Measurements from ENCODE around the gene PAPPA2.

Gene PAPPA2

GRCh38 chr1:176499671-176500070, 36.7 kb downstream of the PAPPA2 start:
- no peak for DNase-seq

GRCh38 chr1:176501599-176501998, 38.6 kb downstream of the PAPPA2 start:
- DNase-seq, result no peak

- DNase-seq, result no peak
These were observed 42.0 kb downstream of the PAPPA2 start for GRCh38 chr1:176504848-176505553.

GRCh38 chr1:176512966-176513365, 50.0 kb downstream of the PAPPA2 start:
- no peak for DNase-seq

GRCh38 chr1:176515310-176515709, 52.3 kb downstream of the PAPPA2 start:
- no peak for DNase-seq

GRCh38 chr1:176517484-176517883, 54.5 kb downstream of the PAPPA2 start:
- DNase-seq, result no peak

GRCh38 chr1:176521211-176521610, 58.2 kb downstream of the PAPPA2 start:
- DNase-seq, result no peak

GRCh38 chr1:176522310-176522845, 59.4 kb downstream of the PAPPA2 start:
- DNase-seq, result no peak

- no peak for DNase-seq
These were observed 66.6 kb downstream of the PAPPA2 start for GRCh38 chr1:176529395-176530090.

GRCh38 chr1:176531036-176531435, 68.1 kb downstream of the PAPPA2 start:
- no peak for DNase-seq

GRCh38 chr1:176531921-176532897, 69.2 kb downstream of the PAPPA2 start:
- no peak for DNase-seq

- no peak for DNase-seq
These were observed 70.0 kb downstream of the PAPPA2 start for GRCh38 chr1:176533020-176533419.

- DNase-seq, result no peak
These were observed 73.6 kb downstream of the PAPPA2 start for GRCh38 chr1:176536588-176536987.

GRCh38 chr1:176539018-176539417, 76.0 kb downstream of the PAPPA2 start:
- no peak for DNase-seq

- DNase-seq, result no peak
These were observed 77.5 kb downstream of the PAPPA2 start for GRCh38 chr1:176540428-176540827.

- DNase-seq, result no peak
These were observed 78.7 kb downstream of the PAPPA2 start for GRCh38 chr1:176541663-176542062.

GRCh38 chr1:176542352-176542751, 79.4 kb downstream of the PAPPA2 start:
- DNase-seq, result no peak

GRCh38 chr1:176543360-176544129, 80.6 kb downstream of the PAPPA2 start:
- no peak for DNase-seq

GRCh38 chr1:176545034-176545639, 82.2 kb downstream of the PAPPA2 start:
- DNase-seq, result no peak

- no peak for DNase-seq
These were observed 83.8 kb downstream of the PAPPA2 start for GRCh38 chr1:176546825-176547224.

GRCh38 chr1:176551146-176551545, 88.2 kb downstream of the PAPPA2 start:
- DNase-seq, result no peak
